ENCODE results near the gene SLC22A7. TPM values are rescaled to one million over a fixed set of nuclear protein-coding genes. Genes with fewer than 3 reads are reported as not detected.

The SLC22A7 gene
- polyA plus RNA-seq, 1 donor from 2014 or later, result 2.3 TPM

DNA sequence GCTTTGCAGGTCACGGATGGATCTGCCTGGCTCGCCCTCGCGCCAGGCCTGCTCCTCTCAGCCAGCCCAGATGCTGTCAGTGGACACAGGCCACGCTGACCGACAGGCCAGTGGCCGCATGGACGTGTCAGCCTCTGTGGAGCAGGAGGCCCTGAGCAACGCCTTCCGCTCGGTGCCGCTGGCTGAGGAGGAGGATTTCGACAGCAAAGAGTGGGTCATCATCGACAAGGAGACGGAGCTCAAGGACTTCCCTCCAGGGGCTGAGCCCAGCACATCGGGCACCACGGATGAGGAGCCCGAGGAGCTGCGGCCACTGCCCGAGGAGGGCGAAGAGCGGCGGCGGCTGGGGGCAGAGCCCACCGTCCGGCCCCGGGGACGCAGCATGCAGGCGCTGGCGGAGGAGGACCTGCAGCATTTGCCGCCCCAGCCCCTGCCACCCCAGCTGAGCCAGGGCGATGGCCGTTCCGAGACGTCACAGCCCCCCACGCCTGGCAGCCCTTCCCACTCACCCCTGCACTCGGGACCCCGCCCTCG lies 35.2 kb upstream of the SLC22A7 start:
- peaks cover 4% of the 10 kb centered on the region for H3K36me3 ChIP-seq (ENCODE audit: insufficient read depth, low read length)
- no peaks in the 10 kb centered on the region for H3K9me2 ChIP-seq (ENCODE audit: insufficient read depth, low read length)
- H3K4me2 ChIP-seq (ENCODE audit: low read length), result no peak overlapping the region
- no peak overlapping the region for H3K4me3 ChIP-seq (ENCODE audit: low read length)
- H3F3A ChIP-seq (ENCODE audit: insufficient read depth, low read length, poor library complexity, severe bottlenecking), result no peaks in the 10 kb centered on the region
- H2AFZ ChIP-seq (ENCODE audit: low read depth, low read length), result no peak overlapping the region
- no peak overlapping the region for H3K27ac ChIP-seq (ENCODE audit: low read length)
- no peaks in the 10 kb centered on the region for H4K20me1 ChIP-seq (ENCODE audit: insufficient read depth)
- no peaks in the 10 kb centered on the region for H3K27me3 ChIP-seq (ENCODE audit: insufficient read depth, low read depth, low read length)
- H3K79me2 ChIP-seq (replicated peaks; ENCODE audit: insufficient read depth, low read length), result no peaks in the 10 kb centered on the region
- H3K9ac ChIP-seq (ENCODE audit: low read length), result no peak overlapping the region
- TF ChIP-seq, protein P1, sequence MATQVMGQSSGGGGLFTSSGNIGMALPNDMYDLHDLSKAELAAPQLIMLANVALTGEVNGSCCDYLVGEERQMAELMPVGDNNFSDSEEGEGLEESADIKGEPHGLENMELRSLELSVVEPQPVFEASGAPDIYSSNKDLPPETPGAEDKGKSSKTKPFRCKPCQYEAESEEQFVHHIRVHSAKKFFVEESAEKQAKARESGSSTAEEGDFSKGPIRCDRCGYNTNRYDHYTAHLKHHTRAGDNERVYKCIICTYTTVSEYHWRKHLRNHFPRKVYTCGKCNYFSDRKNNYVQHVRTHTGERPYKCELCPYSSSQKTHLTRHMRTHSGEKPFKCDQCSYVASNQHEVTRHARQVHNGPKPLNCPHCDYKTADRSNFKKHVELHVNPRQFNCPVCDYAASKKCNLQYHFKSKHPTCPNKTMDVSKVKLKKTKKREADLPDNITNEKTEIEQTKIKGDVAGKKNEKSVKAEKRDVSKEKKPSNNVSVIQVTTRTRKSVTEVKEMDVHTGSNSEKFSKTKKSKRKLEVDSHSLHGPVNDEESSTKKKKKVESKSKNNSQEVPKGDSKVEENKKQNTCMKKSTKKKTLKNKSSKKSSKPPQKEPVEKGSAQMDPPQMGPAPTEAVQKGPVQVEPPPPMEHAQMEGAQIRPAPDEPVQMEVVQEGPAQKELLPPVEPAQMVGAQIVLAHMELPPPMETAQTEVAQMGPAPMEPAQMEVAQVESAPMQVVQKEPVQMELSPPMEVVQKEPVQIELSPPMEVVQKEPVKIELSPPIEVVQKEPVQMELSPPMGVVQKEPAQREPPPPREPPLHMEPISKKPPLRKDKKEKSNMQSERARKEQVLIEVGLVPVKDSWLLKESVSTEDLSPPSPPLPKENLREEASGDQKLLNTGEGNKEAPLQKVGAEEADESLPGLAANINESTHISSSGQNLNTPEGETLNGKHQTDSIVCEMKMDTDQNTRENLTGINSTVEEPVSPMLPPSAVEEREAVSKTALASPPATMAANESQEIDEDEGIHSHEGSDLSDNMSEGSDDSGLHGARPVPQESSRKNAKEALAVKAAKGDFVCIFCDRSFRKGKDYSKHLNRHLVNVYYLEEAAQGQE (IDR thresholded peaks at IDR 0.05; ENCODE audit: borderline replicate concordance), result no peak
- TF ChIP-seq POLR2AphosphoS5 (IDR thresholded peaks at IDR 0.05) (no peak), RAD21 (conservative IDR thresholded peaks at IDR 0.05) (no peak), MXI1 (conservative IDR thresholded peaks at IDR 0.05; ENCODE audit: poor library complexity, severe bottlenecking) (no peak), EZH2 (IDR thresholded peaks at IDR 0.05; ENCODE audit: borderline replicate concordance, insufficient read depth, low read length, poor library complexity, severe bottlenecking) (no peak), SMC3 (conservative IDR thresholded peaks at IDR 0.05; ENCODE audit: poor library complexity) (no peak), EP300 (conservative IDR thresholded peaks at IDR 0.05; ENCODE audit: poor library complexity, severe bottlenecking) (no peak), CTCF (IDR thresholded peaks at IDR 0.05; ENCODE audit: poor library complexity, severe bottlenecking) (no peak), TAF1 (IDR thresholded peaks at IDR 0.05; ENCODE audit: low read depth) (no peak)
- no peaks in the 10 kb centered on the region for H3K9me3 ChIP-seq (ENCODE audit: low read length)

GRCh38 chr6:43263314-43264178 lies 34.5 kb upstream of the SLC22A7 start:
- Histone ChIP-seq H3K9ac (ENCODE audit: low read length) (no peak overlapping the region), H3K4me2 (ENCODE audit: low read length) (no peak overlapping the region), H3K9me3 (ENCODE audit: low read length) (no peaks in the 10 kb centered on the region), H3K27me3 (ENCODE audit: insufficient read depth, low read depth, low read length) (no peaks in the 10 kb centered on the region), H4K20me1 (ENCODE audit: insufficient read depth) (no peaks in the 10 kb centered on the region), H3K9me2 (ENCODE audit: insufficient read depth, low read length) (no peaks in the 10 kb centered on the region), H3K79me2 (replicated peaks; ENCODE audit: insufficient read depth, low read length) (no peaks in the 10 kb centered on the region), H3F3A (ENCODE audit: insufficient read depth, low read length, poor library complexity, severe bottlenecking) (no peaks in the 10 kb centered on the region), H2AFZ (ENCODE audit: low read depth, low read length) (no peak overlapping the region), H3K36me3 (ENCODE audit: insufficient read depth, low read length) (no peaks in the 10 kb centered on the region), H3K27ac (ENCODE audit: low read length) (no peak overlapping the region), H3K4me3 (ENCODE audit: low read length) (no peak overlapping the region)
- TF ChIP-seq CTCF (IDR thresholded peaks at IDR 0.05; ENCODE audit: poor library complexity, severe bottlenecking) (peak; percentile 39), MXI1 (conservative IDR thresholded peaks at IDR 0.05; ENCODE audit: poor library complexity, severe bottlenecking) (no peak), RAD21 (conservative IDR thresholded peaks at IDR 0.05) (peak; percentile 25)

All from neural cell (in vitro differentiated cells).